Smooth muscle cell (in vitro differentiated cells): ENCODE data around the gene C14orf119. TPM values are rescaled to one million over a fixed set of nuclear protein-coding genes. Genes with fewer than 3 reads are reported as not detected.
A peak's percentile ranks its signal among the peaks of the same experiment; 100 is the strongest.

Source experiments
- DNase-seq: peaks from one replicate; lab custom pipeline; 2025; ENCODE audit not compliant: unreplicated experiment; lab: John Stamatoyannopoulos, UW
- H2AFZ ChIP-seq: fragments of 200-600 bp; sonication (generic); 2 replicates; pipeline ENCODE4 v1.6.0; 2016; ENCODE audit warnings: antibody characterized with exemption, low read depth, mild to moderate bottlenecking
- H3F3A ChIP-seq: fragments of 200-600 bp; sonication (generic); 2 replicates; pipeline ENCODE4 v1.6.0; 2017; ENCODE audit warnings: antibody characterized with exemption, low read depth
- H3K27ac ChIP-seq: fragments of 200-600 bp; sonication (generic); 2 replicates; pipeline ENCODE4 v1.5.1; 2016; ENCODE audit warnings: low read depth, mild to moderate bottlenecking
- H3K27me3 ChIP-seq: fragments of 200-600 bp; sonication (generic); 2 replicates; pipeline ENCODE4 v1.6.1; 2016; ENCODE audit warnings: low read depth, mild to moderate bottlenecking
- H3K36me3 ChIP-seq: fragments of 200-600 bp; sonication (generic); 2 replicates; pipeline ENCODE4 v1.5.1; 2016; ENCODE audit warnings: low read depth
- H3K4me1 ChIP-seq: fragments of 200-600 bp; sonication (generic); 2 replicates; pipeline ENCODE4 v1.5.1; 2016; ENCODE audit warnings: low read depth
- H3K4me2 ChIP-seq: fragments of 200-600 bp; sonication (generic); 2 replicates; pipeline ENCODE4 v1.6.0; 2016; ENCODE audit warnings: mild to moderate bottlenecking
- H3K4me3 ChIP-seq: fragments of 200-600 bp; sonication (generic); 2 replicates; pipeline ENCODE4 v1.5.1; 2016; ENCODE audit warnings: mild to moderate bottlenecking
- H3K79me2 ChIP-seq: fragments of 200-600 bp; sonication (generic); 2 replicates; pipeline ENCODE4 v1.6.0; 2016; ENCODE audit warnings: low read depth, mild to moderate bottlenecking
- H3K9ac ChIP-seq: fragments of 200-600 bp; sonication (generic); 2 replicates; pipeline ENCODE4 v1.6.0; 2016; ENCODE audit warnings: low read depth
- H3K9me3 ChIP-seq: fragments of 200-600 bp; sonication (generic); replicated peaks from 2 replicates; pipeline ENCODE4 v1.5.1; 2016; ENCODE audit warnings: low read depth
- H4K20me1 ChIP-seq: fragments of 200-600 bp; sonication (generic); 2 replicates; pipeline ENCODE4 v1.6.0; 2016; ENCODE audit warnings: low read depth
- WGBS: methylation state at CpG from one replicate; pipeline ENCODE4 v1.1.7; 2016; ENCODE audit warnings: low lambda C conversion rate; 5-methylcytosine and 5-hydroxymethylcytosine counted together
- polyA plus RNA-seq: library from polyadenylated mRNA; unstranded; fragments of >200 nt; fragmentation: Nextera tagmentation; extraction: Ambion mirVana; gene quantifications from 2 replicates; pipeline ENCODE4 v1.2.1, GENCODE V29; 2016
- total RNA-seq: library from RNA; depleted of rRNA; stranded (reverse); fragments of >200 nt; gene quantifications from 2 replicates; pipeline ENCODE4 v1.2.3, GENCODE V29; 2014
- TF ChIP-seq, protein P1 (sequence below): fragments of 200-600 bp; sonication (generic); IDR thresholded peaks from 2 replicates; pipeline ENCODE4 v1.5.1; 2017; ENCODE audit warnings: borderline replicate concordance, mild to moderate bottlenecking, antibody characterized with exemption; ENCODE audit not compliant: insufficient read depth, poor library complexity, severe bottlenecking

Gene C14orf119
- total and polyA plus RNA-seq, 2 experiments from 2014 or later: 54.1 to 130 TPM

DNA sequence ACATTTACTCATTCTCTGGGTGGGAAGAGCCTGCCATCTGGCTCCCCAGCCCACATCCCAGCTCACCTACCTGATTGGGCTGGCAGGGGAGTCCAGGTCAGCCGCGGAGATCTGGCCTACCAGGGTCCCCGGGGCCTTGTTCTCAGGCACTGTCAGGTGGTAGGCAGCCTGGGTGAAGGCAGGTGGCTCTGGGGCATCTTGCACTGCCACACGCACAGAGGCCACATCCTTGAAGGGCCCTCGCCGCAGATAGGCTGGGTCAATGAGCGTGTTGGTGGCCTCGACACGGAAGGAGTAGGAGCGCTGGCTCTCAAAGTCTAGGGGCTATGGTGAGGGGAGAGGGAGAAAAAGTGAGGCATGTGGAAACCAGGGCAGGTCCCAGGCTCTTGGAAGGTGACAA lies 41.9 kb upstream of the C14orf119 start:
- 97% methylated on average over 10 of the region's 10 CpGs for WGBS
- TF ChIP-seq, protein P1, sequence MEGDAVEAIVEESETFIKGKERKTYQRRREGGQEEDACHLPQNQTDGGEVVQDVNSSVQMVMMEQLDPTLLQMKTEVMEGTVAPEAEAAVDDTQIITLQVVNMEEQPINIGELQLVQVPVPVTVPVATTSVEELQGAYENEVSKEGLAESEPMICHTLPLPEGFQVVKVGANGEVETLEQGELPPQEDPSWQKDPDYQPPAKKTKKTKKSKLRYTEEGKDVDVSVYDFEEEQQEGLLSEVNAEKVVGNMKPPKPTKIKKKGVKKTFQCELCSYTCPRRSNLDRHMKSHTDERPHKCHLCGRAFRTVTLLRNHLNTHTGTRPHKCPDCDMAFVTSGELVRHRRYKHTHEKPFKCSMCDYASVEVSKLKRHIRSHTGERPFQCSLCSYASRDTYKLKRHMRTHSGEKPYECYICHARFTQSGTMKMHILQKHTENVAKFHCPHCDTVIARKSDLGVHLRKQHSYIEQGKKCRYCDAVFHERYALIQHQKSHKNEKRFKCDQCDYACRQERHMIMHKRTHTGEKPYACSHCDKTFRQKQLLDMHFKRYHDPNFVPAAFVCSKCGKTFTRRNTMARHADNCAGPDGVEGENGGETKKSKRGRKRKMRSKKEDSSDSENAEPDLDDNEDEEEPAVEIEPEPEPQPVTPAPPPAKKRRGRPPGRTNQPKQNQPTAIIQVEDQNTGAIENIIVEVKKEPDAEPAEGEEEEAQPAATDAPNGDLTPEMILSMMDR: no peak
- no peak for DNase-seq

DNA sequence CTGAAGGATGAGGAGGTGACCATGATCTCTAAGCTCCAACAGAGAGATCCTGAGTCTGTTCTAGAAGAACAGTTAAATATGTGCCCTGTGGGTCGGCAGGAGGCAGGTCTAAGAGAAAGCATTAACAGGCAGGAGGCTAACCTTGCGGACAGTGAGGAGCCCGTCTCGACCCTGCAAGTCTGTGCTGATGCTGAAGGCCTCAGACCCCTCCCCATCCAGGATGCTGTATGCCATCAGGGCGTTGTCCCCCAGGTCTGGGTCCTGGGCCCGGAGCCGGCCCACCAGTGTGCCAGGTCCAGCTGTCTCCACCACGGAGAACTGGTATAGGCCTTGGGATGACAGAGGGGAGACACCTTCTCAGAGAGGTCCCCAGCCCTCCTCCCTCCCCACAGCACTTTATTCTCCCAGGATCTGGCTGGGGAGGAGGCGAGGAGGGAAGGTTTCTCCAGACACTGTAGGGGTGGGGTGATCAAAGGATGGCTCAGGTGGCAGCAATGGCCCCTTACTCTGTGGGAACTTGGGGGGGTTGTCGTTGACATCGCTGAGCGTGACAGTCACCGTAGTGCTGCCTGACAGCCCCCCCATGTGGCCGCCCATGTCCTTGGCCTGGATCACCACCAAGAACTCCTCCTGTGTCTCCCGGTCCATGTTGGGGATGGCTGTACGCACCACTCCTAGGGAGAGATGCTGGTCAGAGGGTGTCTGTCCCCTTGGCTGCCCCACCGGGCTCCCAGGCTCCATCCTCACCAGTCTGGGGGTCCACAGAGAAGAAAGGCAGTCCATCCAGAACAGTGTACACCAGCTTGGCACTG lies 41.1 kb upstream of the C14orf119 start:
- Histone ChIP-seq H3K9ac (no peak overlapping the region), H3K36me3 (no peaks in the 10 kb centered on the region), H3K79me2 (no peaks in the 10 kb centered on the region), H3K4me1 (peaks cover 5% of the 10 kb centered on the region), H3K27me3 (no peaks in the 10 kb centered on the region), H3K27ac (no peak overlapping the region), H3K4me2 (no peak overlapping the region), H2AFZ (no peak overlapping the region), H3K4me3 (no peak overlapping the region), H3K9me3 (no peaks in the 10 kb centered on the region), H4K20me1 (no peaks in the 10 kb centered on the region), H3F3A (peaks cover 11% of the 10 kb centered on the region)
- TF ChIP-seq, protein P1: peak; percentile 21
- WGBS: 84% methylated on average over 17 of the region's 17 CpGs
- DNase-seq: no peak

More for the DNA sequence above, 41.9 kb upstream of the C14orf119 start:
- Histone ChIP-seq H2AFZ (no peak overlapping the region), H3K79me2 (no peaks in the 10 kb centered on the region), H3K4me3 (no peak overlapping the region), H4K20me1 (no peaks in the 10 kb centered on the region), H3F3A (peaks cover 3% of the 10 kb centered on the region), H3K27me3 (no peaks in the 10 kb centered on the region), H3K9me3 (no peaks in the 10 kb centered on the region), H3K27ac (no peak overlapping the region), H3K4me2 (no peak overlapping the region), H3K9ac (no peak overlapping the region), H3K36me3 (no peaks in the 10 kb centered on the region), H3K4me1 (peaks cover 5% of the 10 kb centered on the region)

DNA sequence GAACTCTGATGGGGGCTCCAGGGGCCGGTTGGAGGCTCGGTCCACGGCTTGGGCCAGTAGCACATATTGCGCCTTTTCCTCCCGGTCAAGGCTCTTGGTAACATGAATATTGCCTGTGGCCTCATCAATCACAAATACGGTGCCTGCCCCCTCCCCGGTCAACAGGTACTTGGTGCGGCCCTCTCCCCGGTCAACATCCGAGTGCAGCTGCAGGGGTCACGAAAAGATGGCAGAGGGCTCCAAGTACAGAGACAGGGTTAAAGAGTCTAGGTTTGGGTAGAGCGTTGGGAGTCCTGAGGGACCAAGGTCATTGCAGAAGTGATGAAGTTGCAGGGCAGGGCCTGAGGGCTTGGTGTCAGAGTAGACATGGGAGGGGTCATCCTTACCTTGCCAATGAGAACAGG lies 40.2 kb upstream of the C14orf119 start:
- TF ChIP-seq, protein P1: no peak
- Histone ChIP-seq H3K4me1 (peaks cover 5% of the 10 kb centered on the region), H3K27ac (no peak overlapping the region), H3F3A (peaks cover 17% of the 10 kb centered on the region), H4K20me1 (no peaks in the 10 kb centered on the region), H3K4me3 (no peak overlapping the region), H3K36me3 (no peaks in the 10 kb centered on the region), H3K9ac (no peak overlapping the region), H3K27me3 (no peaks in the 10 kb centered on the region), H2AFZ (no peak overlapping the region), H3K4me2 (no peak overlapping the region), H3K9me3 (no peaks in the 10 kb centered on the region), H3K79me2 (no peaks in the 10 kb centered on the region)
- 98% methylated on average over 12 of the region's 12 CpGs for WGBS
- no peak for DNase-seq

DNA sequence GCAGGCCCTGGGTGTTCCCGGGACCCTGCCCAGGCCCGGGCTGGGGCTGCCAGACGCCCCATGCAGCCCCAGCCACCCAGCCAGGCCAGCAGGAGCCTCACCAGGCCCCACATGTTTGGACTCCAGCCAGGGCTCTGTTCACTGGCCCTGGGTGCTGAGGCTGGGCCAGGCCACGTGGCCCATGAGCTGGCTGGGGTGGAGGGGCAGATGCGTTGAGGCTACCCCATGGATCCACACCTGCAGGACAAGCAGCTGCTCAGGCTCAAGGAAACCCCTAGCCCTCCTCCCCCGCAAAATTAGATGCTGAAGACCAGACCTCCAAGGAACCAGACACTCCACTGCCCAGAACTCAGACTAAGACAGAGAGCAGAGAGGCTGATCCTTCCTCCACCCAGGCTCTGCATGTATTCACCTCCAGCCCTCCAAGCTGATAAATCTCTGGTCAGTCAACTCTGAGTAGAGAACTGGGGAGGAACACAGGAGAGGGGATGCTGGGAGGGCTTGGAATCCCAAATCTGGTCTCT lies 39.6 kb upstream of the C14orf119 start:
- no peak for DNase-seq
- Histone ChIP-seq H3K27me3 (no peaks in the 10 kb centered on the region), H3K79me2 (no peaks in the 10 kb centered on the region), H2AFZ (no peak overlapping the region), H3K9me3 (no peaks in the 10 kb centered on the region), H3F3A (peaks cover 22% of the 10 kb centered on the region), H4K20me1 (no peaks in the 10 kb centered on the region), H3K4me2 (peak overlapping the region; percentile 100), H3K4me1 (peaks cover 5% of the 10 kb centered on the region), H3K4me3 (no peak overlapping the region), H3K27ac (no peak overlapping the region), H3K9ac (no peak overlapping the region), H3K36me3 (no peaks in the 10 kb centered on the region)
- TF ChIP-seq, protein P1: no peak
- WGBS: 66% methylated on average over 6 of the region's 6 CpGs
